SJSA1 (cell line): Measurements from ENCODE around the gene STPG1. TPM values are rescaled to one million over a fixed set of nuclear protein-coding genes. Genes with fewer than 3 reads are reported as not detected.

Experiments
- DNase-seq, 2 experiments: peaks; one replicate each; pipeline ENCODE4 v3.0.0-alpha.2; 2015 to 2020; ENCODE audit warnings: low spot score in 2 of 2, low read depth in 1 of 2
- H3K27ac ChIP-seq: fragments of 250-450 bp; sonication (Bioruptor Pico); 2 replicates; pipeline ENCODE4 v1.5.1; 2020; ENCODE audit warnings: mild to moderate bottlenecking, moderate library complexity
- H3K27me3 ChIP-seq: fragments of 250-450 bp; sonication (Bioruptor Pico); replicated peaks from 2 replicates; pipeline ENCODE4 v1.5.1; 2020; ENCODE audit warnings: mild to moderate bottlenecking, moderate library complexity
- H3K36me3 ChIP-seq: fragments of 250-450 bp; sonication (Bioruptor Pico); 2 replicates; pipeline ENCODE4 v1.5.1; 2020; ENCODE audit warnings: mild to moderate bottlenecking
- H3K4me1 ChIP-seq: fragments of 250-450 bp; sonication (Bioruptor Pico); replicated peaks from 2 replicates; pipeline ENCODE4 v1.6.1; 2021; ENCODE audit warnings: mild to moderate bottlenecking
- H3K4me3 ChIP-seq: fragments of 250-450 bp; sonication (Bioruptor Pico); 2 replicates; pipeline ENCODE4 v1.5.1; 2020; ENCODE audit warnings: mild to moderate bottlenecking
- H3K9me3 ChIP-seq: fragments of 250-450 bp; sonication (Bioruptor Pico); replicated peaks from 2 replicates; pipeline ENCODE4 v1.5.1; 2020; ENCODE audit warnings: mild to moderate bottlenecking
- total RNA-seq: library from RNA; depleted of rRNA; stranded (reverse); fragments of >200 nt; shearing (Covaris generic); gene quantifications from 2 replicates; pipeline ENCODE4 v1.2.3, GENCODE V29; 2014

STPG1 gene
- total RNA-seq, 1 experiment from 2014 or later = 17.5 TPM

DNA sequence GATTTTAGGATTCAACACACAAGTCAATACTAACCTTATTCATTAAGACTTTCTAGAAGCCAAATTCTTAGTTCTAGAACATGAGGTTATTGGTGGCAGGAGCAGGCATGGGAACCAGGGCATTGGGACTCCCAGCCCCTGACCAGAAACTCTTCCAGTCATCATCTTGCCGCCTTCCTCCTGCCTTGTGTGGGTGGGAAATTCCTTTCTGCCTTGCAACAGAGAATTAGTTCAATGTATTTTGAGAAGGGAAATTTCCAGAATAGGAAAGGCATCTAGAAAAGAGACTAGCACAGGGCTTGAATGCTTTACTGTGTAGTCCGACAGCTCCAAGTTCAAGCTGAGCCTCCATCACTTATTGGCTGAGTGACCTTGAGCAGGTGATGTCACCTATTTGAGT lies 85.7 kb downstream of the STPG1 start:
- H3K27me3 ChIP-seq = no peaks in the 10 kb centered on the region
- DNase-seq = no peak
- no peak overlapping the region for H3K4me3 ChIP-seq
- H3K9me3 ChIP-seq = no peaks in the 10 kb centered on the region
- no peaks in the 10 kb centered on the region for H3K36me3 ChIP-seq
- H3K27ac ChIP-seq = no peak overlapping the region
- H3K4me1 ChIP-seq = peaks cover 11% of the 10 kb centered on the region

DNA sequence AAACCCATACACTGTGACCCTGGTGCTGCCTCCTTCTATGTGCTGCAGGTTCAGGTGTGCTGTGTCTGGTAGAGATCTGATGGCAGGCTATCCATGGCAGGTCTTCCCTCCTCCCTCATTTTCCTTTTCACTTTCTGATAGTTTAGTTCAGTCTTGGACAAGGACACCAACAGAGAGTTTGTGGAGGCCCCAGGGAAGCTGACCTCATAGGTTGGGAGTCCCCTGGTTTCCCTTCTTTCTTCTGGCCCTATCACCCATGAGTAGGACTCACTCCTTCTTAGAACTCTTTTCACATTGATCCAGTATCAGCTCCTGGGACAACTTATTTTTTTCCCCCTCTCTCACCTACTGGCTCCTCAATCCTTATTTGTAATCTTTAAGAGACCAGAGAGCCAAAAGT lies 86.1 kb downstream of the STPG1 start:
- H3K4me3 ChIP-seq = no peak overlapping the region
- no peak overlapping the region for H3K27ac ChIP-seq
- no peaks in the 10 kb centered on the region for H3K9me3 ChIP-seq
- H3K4me1 ChIP-seq = peaks cover 15% of the 10 kb centered on the region
- H3K36me3 ChIP-seq = no peaks in the 10 kb centered on the region
- no peaks in the 10 kb centered on the region for H3K27me3 ChIP-seq
- DNase-seq = no peak

DNA sequence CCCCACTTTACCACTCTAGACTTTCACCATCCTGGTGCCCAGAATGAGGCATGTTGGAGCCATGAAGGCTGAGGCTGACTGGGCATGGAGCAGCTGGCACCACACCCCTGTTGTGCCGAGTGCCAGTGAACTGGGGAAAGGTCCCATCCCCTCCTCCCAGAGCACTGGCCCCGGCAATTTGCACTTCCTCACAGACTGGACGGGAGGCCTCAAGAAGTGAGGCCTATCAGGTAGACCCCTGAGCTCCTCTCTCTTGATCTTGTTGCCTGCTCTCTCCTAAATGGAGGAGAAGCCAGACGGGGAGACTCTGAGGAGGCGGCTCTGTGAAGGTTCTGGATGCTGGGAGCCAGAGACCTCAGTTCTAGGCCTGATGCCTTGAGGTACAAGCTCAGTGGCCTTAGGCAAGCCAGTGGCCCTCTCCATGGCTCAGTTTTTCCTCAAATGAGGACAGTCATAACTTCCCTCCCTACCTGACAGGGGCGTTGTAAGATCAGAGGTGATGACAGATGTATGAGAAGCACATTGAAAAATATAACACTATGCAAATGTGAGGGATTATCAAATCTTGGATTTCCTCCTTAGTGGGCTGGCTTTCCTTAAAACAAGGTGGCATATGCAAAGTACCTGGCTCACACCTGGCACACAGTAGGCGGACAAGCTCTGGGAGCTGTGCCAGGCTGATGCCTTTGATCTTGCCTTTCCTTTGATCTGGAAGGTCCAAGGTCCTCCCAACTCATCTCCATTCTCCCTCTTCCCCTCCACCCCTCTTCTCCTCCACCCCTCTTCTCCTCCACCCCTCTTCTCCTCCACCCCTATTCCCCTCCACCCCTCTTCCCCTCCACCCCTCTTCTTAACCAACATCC lies 87.8 kb downstream of the STPG1 start:
- DNase-seq = no peak
- peaks cover 29% of the 10 kb centered on the region for H3K4me1 ChIP-seq
- H3K4me3 ChIP-seq = no peak overlapping the region
- H3K27ac ChIP-seq = no peak overlapping the region
- no peaks in the 10 kb centered on the region for H3K27me3 ChIP-seq
- H3K36me3 ChIP-seq = no peaks in the 10 kb centered on the region
- no peaks in the 10 kb centered on the region for H3K9me3 ChIP-seq

DNA sequence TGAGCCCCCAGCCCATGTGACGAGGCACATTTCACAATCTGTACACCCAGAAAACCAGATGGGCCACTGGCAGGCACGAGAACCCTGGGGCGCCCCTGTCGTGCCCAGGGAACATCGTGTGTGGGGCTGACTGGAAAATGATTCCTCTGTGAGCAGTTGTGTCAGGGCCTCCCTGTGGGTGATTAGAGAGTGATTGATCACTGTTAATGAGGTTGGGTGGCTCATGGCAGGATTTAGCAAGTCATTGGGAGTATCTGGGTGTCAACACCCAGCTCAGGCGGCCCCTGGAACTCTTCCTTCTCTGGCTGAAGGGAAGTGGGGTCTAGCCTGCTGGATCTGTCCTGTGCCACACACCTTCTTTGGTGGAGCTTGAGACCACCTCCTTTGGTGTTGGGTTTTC lies 88.7 kb downstream of the STPG1 start:
- Histone ChIP-seq H3K36me3 (no peaks in the 10 kb centered on the region), H3K27me3 (no peaks in the 10 kb centered on the region), H3K27ac (no peak overlapping the region), H3K4me1 (peaks cover 25% of the 10 kb centered on the region), H3K4me3 (no peak overlapping the region), H3K9me3 (no peaks in the 10 kb centered on the region)
- DNase-seq = no peak

DNA sequence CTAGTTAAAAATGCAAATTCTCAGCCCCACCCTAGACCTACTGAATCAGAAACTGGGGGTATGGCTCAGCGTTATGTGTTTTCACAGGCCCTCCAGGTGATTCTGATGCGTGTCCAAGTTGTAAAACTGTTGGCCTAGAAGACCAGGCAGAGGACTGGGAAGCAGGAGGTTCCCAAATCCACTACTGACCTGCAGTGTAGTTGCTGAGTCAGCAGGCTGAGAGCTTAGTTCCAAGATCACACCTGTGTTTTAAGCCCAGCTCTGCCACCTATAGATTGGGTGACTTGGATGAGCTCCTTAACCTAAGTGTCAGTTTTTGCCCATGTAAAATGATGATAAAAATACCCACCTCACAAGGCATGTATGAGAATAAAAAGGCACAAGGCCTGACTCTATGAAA lies 90.3 kb downstream of the STPG1 start:
- no peaks in the 10 kb centered on the region for H3K36me3 ChIP-seq
- no peaks in the 10 kb centered on the region for H3K9me3 ChIP-seq
- H3K27ac ChIP-seq = no peak overlapping the region
- peaks cover 29% of the 10 kb centered on the region for H3K4me1 ChIP-seq
- no peak overlapping the region for H3K4me3 ChIP-seq
- no peaks in the 10 kb centered on the region for H3K27me3 ChIP-seq
- DNase-seq = no peak

DNA sequence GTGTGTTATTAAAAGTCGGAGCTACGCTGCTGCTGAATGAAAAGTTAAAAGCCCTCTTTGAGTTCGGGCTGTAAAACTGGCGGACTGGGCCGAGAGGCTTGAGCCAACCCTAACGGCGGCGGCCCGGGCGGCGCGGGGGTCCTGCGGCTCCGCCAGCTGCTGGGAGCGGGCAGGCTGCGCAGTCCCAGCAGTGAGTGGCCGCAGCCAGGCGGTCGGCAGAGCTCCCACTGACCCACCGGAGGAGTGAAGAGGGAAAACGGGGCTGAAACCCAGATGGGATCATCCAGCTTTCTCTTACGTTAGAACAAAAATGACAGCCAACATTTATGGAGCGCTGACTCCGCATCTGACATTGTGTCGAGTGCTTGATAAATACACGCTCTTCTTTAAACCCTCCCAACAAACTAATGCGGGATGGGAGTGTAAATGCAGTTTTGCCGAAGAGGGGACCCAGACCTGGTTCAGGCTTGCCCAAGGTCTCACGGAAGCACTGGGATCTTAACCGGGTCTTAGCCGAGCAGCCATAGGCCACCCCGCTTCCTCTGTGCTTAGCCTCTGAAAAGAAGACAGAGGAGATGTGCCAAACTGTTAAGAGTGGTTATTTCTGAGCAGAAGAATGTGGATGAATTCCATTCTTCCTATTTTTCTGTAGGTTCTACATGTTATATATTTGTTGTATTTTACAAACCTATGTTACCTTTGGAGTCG lies 91.0 kb downstream of the STPG1 start:
- no peak for DNase-seq
- no peaks in the 10 kb centered on the region for H3K27me3 ChIP-seq

DNA sequence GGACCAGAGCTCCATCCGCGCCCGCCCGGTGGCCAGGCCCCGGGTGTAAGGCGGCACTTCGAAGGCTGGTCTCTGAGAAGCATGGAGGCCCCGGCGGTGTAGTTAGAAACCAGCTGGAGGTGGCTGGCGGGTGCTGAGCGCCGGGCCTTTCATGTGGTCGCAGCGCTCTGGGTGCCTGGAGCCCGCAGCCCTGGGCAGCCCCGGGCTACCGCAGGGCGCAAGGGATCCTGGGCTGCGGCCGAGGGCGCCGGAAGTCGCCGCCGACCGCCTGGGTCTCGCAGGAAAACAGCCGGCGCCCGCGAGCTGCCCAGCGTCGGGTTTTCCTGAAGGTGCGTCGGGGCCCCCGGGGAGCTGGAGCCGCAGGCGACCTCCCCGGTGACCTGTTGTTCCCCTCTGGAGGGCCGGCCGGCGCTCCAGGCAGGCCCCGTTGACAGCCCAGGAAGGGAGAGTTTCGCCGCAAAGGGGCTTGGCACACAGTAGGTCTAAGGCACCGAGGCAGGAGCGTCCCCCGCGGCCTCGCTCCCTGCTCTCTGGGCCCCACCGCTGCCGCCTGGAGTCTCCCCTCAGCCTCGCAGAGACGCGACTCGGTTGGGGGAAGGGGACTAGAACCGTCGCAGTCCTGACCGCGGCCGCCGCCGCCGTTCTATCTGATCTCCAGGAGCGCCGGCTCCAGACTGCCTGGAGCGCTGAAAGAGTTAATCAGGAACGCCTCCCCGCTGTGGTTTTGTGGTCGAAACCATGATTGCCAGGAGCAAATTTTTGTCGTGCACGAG lies 91.7 kb downstream of the STPG1 start:
- Histone ChIP-seq H3K4me3 (peak overlapping the region; percentile 49), H3K36me3 (no peaks in the 10 kb centered on the region), H3K4me1 (peaks cover 29% of the 10 kb centered on the region), H3K27me3 (no peaks in the 10 kb centered on the region), H3K27ac (peak overlapping the region; percentile 83), H3K9me3 (no peaks in the 10 kb centered on the region)
- peak; percentile 92 to 95 for DNase-seq

More for the DNA sequence above, 91.0 kb downstream of the STPG1 start:
- Histone ChIP-seq H3K4me3 (peak overlapping the region; percentile 49), H3K36me3 (no peaks in the 10 kb centered on the region), H3K9me3 (no peaks in the 10 kb centered on the region), H3K27ac (peak overlapping the region; percentile 83), H3K4me1 (peaks cover 29% of the 10 kb centered on the region)

DNA sequence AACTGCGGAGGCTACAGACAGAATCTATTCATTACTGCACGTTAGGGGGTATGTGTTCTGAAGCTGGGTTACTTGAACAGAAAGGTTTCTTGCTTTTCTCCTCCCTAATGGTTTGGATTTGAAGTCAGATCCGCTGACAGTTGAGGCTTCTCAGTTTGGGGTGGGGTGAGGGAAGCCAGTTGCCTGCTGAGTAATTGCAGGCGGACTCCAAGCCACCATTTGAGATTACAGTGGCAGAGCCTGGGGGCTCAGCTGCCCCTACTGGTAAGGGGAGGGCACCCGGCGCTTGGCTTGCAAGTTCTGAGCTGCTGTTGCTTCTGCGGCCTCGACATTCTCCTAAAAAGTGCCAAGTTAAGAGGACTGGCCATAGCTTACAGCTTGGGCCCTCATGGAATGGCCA lies 92.5 kb downstream of the STPG1 start:
- no peak for DNase-seq
- Histone ChIP-seq H3K36me3 (no peaks in the 10 kb centered on the region), H3K4me3 (peak overlapping the region; percentile 49), H3K27ac (no peak overlapping the region), H3K9me3 (no peaks in the 10 kb centered on the region), H3K4me1 (peaks cover 29% of the 10 kb centered on the region), H3K27me3 (no peaks in the 10 kb centered on the region)

DNA sequence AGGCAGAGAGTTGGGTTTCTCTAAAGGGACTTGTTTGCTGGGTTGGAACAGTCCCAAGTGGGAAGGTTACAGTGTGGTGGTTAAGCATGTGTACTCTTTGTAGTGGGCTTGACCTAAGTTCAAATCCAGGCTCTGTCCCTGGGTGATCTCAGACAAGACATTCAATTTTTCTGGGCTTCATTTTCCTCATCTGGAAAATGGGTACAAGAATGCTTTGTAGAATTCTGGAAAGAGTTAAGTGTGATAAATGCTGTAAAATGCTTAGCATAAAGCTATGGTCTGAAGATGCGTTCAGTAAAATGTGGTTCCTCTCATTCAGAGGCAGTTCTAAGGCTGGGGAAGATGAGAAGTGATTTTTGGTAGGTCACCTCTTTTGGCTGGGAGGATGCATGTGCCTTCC lies 93.6 kb downstream of the STPG1 start:
- H3K27me3 ChIP-seq = no peaks in the 10 kb centered on the region

DNA sequence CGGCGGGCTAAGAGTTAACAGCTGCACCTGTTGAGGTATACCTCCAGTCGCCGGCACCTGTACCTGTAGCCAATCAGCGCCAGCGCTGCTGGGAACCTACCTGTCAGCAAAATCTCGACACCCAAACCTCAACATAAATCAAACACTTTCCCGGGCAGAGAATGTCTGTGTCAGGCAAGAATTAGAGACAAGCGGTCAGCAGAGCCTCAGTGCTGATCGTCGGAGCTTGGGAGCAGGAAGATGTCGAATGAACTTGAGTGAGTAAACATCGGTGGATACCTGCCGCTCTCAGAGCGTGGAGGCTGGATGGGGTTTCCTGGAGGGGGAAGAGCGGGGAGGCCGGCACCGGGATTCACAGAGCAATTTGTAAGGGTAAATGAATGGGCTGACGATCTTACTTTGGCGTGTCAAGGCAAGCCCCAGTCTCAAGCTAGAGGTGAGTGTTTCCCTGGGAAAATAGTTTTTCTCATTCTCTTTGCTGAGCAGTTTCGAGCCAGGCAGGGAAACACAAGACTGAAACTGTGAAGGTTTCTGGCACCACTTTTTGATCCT lies 94.2 kb downstream of the STPG1 start, which contains the start of gene GRHL3:
GRHL3 (plus strand) TSS at position 46 of the 552 bp plus-strand sequence; CDS start at position 241, 195 bp downstream.
- Histone ChIP-seq H3K36me3 (no peaks in the 10 kb centered on the region), H3K4me3 (no peak within 1 kb of the TSS), H3K27me3 (no peaks in the 10 kb centered on the region), H3K27ac (no peak within 1 kb of the TSS), H3K9me3 (no peaks in the 10 kb centered on the region), H3K4me1 (peaks cover 29% of the 10 kb centered on the region)
- DNase-seq = no peak

More for the DNA sequence above, 93.6 kb downstream of the STPG1 start:
- no peaks in the 10 kb centered on the region for H3K36me3 ChIP-seq
- peaks cover 29% of the 10 kb centered on the region for H3K4me1 ChIP-seq
- H3K9me3 ChIP-seq = no peaks in the 10 kb centered on the region
- H3K4me3 ChIP-seq = no peak overlapping the region
- no peak overlapping the region for H3K27ac ChIP-seq
- DNase-seq = no peak

DNA sequence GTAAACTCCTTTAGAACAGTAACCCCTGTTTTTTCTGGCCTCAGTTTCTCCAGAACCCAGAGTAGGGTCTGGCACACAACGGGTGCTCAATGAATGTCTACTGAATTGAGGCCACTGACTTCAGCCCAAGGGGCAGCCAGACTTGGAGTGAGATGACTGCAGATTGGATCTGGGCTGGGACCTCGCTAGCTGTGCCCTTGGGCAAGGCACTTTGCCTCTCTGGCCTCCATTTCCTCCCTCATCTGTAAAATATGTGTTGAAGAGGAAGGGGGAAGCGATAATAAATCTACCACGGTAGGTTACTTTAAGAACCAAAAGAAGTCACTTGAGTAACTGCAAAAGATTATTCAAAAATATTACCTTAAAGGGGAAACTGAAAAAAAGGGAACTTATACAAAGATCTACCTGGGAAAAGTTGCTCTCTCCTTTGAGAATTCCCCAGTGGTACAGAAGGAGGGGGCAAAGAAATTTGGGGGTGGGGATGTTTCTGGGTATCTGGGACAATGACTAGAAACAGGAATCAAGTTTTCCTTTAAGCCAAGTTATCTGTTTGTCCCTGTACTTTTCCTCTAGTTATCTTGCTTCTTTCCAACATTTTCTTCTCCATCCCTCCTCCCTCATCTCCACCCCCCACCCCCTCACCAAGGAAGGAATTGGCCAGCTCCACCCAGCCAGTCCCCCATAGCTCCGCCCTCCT lies 94.8 kb downstream of the STPG1 start:
- H3K27ac ChIP-seq = no peak overlapping the region
- H3K4me3 ChIP-seq = no peak overlapping the region
- H3K9me3 ChIP-seq = no peaks in the 10 kb centered on the region
- H3K27me3 ChIP-seq = no peaks in the 10 kb centered on the region
- no peaks in the 10 kb centered on the region for H3K36me3 ChIP-seq
- H3K4me1 ChIP-seq = peaks cover 29% of the 10 kb centered on the region
- no peak for DNase-seq

DNA sequence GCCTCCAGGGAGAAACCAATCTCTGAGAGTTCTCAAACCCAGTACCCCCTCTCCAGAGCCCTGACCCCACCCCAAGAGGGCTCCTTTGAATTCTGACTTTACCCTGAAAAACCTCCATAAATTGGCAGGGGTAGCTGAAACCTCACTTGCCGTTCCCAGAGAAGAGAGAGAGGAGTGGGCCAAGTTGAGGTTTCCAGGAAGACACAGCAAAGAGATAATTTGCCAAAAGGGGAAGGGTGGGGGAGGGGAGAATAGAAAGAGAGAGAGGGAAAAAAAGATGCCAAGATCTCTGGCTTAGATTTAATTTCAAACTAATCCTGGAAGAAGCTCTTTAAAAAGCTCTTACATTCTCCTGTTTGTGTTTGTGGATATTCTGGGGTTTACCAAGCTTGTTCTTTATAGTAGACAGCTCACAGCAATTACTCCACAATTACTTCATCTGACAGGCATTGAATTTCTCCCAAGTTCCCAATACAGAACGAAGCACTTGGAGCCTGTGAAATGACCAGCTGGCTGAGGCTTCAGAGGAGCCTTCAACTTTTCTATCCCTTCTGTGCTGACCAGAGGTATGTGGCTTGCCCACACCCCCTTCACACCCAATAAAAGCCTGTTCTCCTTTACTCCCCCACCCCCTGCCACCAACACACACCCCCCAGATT lies 95.5 kb downstream of the STPG1 start:
- no peak for DNase-seq
- Histone ChIP-seq H3K4me1 (peaks cover 28% of the 10 kb centered on the region), H3K9me3 (no peaks in the 10 kb centered on the region), H3K27me3 (no peaks in the 10 kb centered on the region), H3K27ac (no peak overlapping the region), H3K4me3 (no peak overlapping the region), H3K36me3 (no peaks in the 10 kb centered on the region)
